GM21723 (cell line): ENCODE data around the gene HOMER1.
"Not testable (repeated sequence)": the region's sequence is repeated elsewhere in the genome, so short reads cannot be mapped to it uniquely, and the experiment has no call there.

Experiments used
- ATAC-seq: cut with Tn5 transposase; IDR thresholded peaks from one replicate; pipeline ENCODE4 v1.9.1; 2021; ENCODE audit warnings: mild to moderate bottlenecking, moderate library complexity; ENCODE audit not compliant: unreplicated experiment

The HOMER1 gene

GRCh38 chr5:79517601-79518000 lies 3.7 kb upstream of the HOMER1 start:
- no peak for ATAC-seq

DNA sequence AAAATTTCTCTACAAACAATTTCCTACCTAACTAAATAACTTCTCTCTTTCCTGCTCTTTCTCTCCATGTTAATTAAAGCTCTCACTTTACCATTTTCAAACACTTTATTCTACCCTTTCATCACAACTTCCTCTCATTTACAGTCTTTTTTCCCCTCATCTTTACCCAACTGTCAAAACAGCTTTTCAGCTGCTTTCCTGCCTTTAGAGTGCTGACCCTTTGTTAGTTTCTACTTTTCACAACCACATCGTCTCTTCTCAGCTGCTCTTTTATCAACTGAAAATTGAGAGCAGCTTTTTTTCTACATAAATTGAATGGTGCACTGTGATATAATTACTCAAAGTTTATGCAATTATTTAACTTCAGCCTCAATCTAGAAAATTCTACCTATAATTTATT lies 3.1 kb upstream of the HOMER1 start:
- no peak for ATAC-seq

DNA sequence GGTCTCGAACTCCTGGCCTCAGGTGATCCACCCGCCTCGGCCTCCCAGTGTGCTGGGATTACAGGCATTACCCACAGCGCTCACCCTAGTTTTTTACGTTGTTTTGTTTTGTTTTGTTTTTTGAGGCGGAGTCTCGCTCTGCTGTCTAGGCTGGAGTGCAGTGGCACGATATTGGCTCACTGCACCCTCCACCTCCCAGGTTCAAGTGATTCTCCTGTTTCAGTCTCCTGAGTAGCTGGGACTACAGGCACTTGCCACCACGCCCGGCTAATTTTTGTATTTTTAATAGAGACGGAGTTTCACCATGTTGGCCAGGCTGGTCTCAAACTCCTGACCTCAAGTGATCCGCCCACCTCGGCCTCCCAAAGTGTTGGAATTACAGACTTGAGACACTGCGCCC lies 2.4 kb upstream of the HOMER1 start:
- ATAC-seq = not testable (repeated sequence)

GRCh38 chr5:79514391-79515105 lies 614 bp upstream of the HOMER1 start:
- peak; percentile 86 for ATAC-seq

- ATAC-seq = no peak
Measured at GRCh38 chr5:79513308-79513703, 628 bp downstream of the HOMER1 start.

- ATAC-seq = no peak
Measured at GRCh38 chr5:79512471-79513307, 1.2 kb downstream of the HOMER1 start.

DNA sequence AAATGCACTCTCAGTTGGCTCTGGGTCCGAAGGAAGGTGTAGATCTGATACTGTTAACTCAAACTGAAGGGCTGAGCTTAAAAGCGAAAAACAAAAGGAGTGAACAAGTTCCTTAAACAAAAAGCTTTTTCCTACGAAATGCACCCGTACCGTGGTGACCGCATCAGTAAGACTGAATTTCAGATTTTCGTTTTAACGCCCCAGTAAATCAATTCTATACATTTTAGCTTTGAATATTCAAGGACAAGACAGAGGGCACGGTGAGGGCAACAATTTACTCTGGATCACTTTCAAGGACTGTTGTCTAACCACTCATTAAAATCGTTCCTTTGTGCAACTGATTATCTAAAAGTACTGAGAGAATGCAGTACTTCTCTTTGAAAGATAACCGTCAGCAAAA lies 1.9 kb downstream of the HOMER1 start:
- ATAC-seq = no peak

DNA sequence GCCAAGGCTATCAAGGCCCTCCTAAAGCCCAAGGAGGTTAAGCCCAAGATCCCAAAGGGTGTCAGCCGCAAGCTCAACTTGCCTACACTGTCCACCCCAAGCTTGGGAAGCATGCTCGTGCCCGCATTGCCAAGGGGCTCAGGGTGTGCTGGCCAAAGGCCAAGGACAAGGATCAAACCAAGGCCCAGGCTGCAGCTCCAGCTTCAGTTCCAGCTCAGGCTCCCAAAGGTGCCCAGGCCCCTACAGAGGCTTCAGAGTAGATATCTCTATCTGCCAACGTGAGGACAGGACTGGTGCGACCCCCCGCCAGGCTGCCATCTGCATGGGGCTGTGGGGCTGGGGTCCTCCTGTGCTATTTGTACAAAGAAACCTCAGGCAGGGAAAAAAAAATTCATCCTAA lies 3.3 kb downstream of the HOMER1 start:
- ATAC-seq = no peak

GRCh38 chr5:79509244-79509885 lies 4.6 kb downstream of the HOMER1 start:
- ATAC-seq = no peak

DNA sequence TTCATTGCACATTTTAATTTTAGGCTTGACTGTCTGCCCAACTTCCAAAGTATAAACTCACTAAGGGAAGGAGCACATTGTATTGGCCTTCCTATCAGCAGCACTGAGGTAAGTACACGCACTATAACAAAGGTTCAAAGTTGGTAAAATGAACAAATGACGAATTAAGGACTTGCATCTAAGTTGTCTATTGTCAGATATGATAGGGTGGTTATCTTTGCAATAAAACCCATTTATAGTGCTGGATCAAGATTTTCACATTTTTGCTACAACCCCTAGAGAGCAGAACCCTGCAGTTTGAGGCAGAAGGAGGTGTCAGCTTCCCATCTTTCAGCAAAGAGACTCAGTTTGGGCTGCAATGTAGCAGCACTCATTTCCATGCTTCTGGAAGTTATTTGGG lies 5.1 kb downstream of the HOMER1 start:
- ATAC-seq = no peak

DNA sequence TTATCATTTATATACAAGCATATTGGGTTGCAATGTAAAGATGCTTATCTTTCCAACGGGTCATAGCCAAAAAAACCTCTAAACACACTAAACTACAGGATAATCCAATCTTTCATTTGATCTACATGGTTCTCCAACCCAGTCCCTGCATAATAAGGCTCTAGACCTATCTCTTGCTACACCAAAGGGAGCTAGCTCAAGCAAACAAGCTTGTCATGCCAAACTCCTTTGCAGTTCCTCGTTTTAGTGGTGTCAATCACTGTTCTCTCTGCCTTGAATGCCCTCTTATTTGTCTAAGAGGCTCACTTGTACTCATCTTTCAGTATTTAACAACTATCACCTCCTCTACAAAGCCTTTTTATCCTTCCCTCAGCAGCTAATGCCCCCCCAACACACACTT lies 5.6 kb downstream of the HOMER1 start:
- no peak for ATAC-seq

GRCh38 chr5:79507251-79508205 lies 6.4 kb downstream of the HOMER1 start:
- no peak for ATAC-seq

GRCh38 chr5:79505138-79505537 lies 8.8 kb downstream of the HOMER1 start:
- ATAC-seq = no peak

DNA sequence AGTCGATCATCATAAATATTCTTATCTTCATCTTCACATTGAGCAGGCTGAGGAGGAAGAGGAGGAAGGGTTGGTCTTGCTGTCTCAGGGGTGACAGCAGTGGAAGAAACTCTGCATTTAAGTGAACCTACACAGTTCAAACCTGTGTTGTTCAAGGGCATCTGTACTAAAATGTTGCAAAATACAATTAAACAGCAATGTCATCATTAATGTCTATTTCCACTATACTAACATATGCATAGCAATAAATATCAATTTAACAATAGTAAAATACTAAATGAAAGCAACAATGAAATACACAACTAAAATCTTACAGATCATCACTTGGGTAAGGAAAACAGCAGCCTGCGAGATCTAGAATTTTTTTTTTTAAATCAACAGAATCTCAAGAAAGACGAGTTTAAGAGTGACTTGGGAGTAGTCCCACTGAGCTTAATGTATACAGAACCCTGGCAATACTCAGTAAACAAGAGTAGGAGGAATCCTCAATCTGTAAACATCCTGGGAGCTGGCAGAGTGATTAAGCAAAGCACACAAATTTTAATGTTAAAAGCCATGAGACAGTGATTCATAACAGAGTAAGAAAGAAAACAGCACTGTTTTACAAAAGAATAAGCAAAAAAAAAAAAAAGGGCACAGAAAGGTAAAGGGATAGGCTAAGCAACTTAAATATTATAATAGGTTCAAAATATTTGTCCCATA lies 10.0 kb downstream of the HOMER1 start:
- ATAC-seq = no peak

GRCh38 chr5:79499640-79500273 lies 14.2 kb downstream of the HOMER1 start:
- ATAC-seq = no peak

DNA sequence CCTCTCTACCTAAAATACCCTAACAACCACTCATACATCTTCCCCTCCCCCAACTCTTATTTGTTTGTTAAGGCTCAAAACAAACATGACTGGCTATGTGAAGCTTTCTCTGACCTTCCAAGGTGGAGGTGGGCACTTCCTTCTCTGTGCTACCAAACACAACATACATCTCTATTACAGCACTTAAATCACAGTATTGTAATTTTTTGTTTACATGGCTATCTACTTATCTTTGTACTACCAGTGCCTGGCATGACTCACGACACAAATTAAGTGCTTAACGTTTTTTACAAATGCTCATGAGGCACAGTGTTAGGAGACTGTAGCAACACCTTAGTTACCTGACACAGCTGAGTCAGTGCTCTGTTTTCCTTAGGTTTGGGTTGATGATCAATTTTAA lies 18.6 kb downstream of the HOMER1 start:
- no peak for ATAC-seq

- ATAC-seq = no peak
Measured at GRCh38 chr5:79493596-79494345, 20.2 kb downstream of the HOMER1 start.

- ATAC-seq = no peak
Measured at GRCh38 chr5:79491690-79492317, 22.1 kb downstream of the HOMER1 start.
